ENCODE results near the gene FAM151A. TPM values are rescaled to one million over a fixed set of nuclear protein-coding genes. Genes with fewer than 3 reads are reported as not detected.

FAM151A gene
- polyA plus RNA-seq, 3 donors = not detected

DNA sequence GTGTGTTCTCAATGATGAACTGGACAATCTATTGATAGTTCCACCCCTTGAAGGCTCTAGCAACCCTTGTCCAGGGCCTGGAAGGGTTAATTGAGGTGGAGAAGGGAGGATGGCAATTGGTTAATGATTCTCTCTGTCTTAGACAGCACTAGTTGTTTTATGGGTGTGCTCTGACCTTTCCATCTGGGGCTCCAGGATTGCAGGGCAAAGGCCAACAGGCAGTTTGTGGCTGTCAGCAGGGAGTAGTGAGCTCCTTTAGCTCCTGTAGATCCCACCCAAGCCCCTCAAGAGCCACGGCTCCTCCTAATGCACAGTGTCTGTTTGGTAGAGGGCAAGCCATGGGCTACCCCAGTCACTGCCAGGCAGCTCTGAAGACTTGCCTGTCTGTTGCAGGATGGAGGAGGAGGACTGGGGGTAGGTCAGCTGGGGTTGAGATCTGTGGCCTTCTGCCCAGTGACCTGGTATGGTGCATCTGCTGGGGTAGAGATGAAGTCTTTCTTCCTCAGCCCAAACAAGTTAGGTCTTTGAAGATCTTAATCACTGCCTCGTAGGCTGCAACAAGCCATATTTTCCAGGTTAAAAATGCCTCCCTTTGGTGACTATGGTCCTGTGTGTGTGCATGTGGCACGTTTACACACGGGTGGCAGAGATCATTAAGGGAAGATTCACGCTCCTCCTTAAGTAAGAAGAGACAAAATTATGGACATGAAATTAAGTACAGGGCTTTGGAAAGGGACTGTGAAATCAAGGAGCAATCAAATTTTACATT, 26.0 kb upstream of the FAM151A start:
- Mint-ChIP-seq H3K27me3 (ENCODE audit: low read depth in 3 of 3) (peaks cover 0 to 2% (median 2%) of the 10 kb centered on the region in 3 donors), H3K4me3 (no peak overlapping the region), H3K9me3 (peaks cover under 1 to 9% (median 5%) of the 10 kb centered on the region in 7 donors), H3K27ac (no peak overlapping the region), H3K36me3 (no peaks in the 10 kb centered on the region), H3K4me1 (peaks cover 25% of the 10 kb centered on the region)
- Histone ChIP-seq H3K27me3 (ENCODE audit: control insufficient read depth in 2 of 2, insufficient read depth in 2 of 2, low read length in 2 of 2) (no peaks in the 10 kb centered on the region), H3K9me3 (replicated peaks in 1 of 2; ENCODE audit: control insufficient read depth in 1 of 2, insufficient read depth in 1 of 2, low read length in 2 of 2) (peaks cover under 1 to 11% of the 10 kb centered on the region in 2 donors), H3K4me3 (replicated peaks in 1 of 3; ENCODE audit: low read depth in 2 of 3, low read length in 3 of 3) (no peak overlapping the region), H4K20me1 (ENCODE audit: insufficient read depth, low read length) (no peaks in the 10 kb centered on the region), H3K9ac (ENCODE audit: insufficient read depth, low read length, poor library complexity, severe bottlenecking) (no peak overlapping the region), H3K36me3 (replicated peaks in 1 of 2; ENCODE audit: control insufficient read depth in 1 of 2, insufficient read depth in 2 of 2, low read length in 2 of 2) (no peaks in the 10 kb centered on the region), H3K79me2 (ENCODE audit: insufficient read depth, low read length) (no peaks in the 10 kb centered on the region), H3K27ac (ENCODE audit: low read depth in 1 of 2, low read length in 2 of 2) (no peak overlapping the region), H3K4me2 (replicated peaks; ENCODE audit: extremely low read depth, low read length, poor library complexity, severe bottlenecking) (no peak overlapping the region), H2AFZ (ENCODE audit: insufficient read depth, low read depth, low read length, poor library complexity, severe bottlenecking) (no peak overlapping the region), H3K4me1 (ENCODE audit: control insufficient read depth in 1 of 2, insufficient read depth in 2 of 2, low read length in 2 of 2) (peaks cover 19 to 20% of the 10 kb centered on the region in 2 donors)
- intact Hi-C loops (cut with micrococcal nuclease) = no loop called here
- TF ChIP-seq, protein P1, sequence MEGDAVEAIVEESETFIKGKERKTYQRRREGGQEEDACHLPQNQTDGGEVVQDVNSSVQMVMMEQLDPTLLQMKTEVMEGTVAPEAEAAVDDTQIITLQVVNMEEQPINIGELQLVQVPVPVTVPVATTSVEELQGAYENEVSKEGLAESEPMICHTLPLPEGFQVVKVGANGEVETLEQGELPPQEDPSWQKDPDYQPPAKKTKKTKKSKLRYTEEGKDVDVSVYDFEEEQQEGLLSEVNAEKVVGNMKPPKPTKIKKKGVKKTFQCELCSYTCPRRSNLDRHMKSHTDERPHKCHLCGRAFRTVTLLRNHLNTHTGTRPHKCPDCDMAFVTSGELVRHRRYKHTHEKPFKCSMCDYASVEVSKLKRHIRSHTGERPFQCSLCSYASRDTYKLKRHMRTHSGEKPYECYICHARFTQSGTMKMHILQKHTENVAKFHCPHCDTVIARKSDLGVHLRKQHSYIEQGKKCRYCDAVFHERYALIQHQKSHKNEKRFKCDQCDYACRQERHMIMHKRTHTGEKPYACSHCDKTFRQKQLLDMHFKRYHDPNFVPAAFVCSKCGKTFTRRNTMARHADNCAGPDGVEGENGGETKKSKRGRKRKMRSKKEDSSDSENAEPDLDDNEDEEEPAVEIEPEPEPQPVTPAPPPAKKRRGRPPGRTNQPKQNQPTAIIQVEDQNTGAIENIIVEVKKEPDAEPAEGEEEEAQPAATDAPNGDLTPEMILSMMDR (IDR thresholded peaks at IDR 0.05) = no peak
- no peak for DNase-seq
- whole genome bisulfite sequencing (ENCODE audit: insufficient coverage) = 100% methylated on average over 3 of the region's 5 CpGs

DNA sequence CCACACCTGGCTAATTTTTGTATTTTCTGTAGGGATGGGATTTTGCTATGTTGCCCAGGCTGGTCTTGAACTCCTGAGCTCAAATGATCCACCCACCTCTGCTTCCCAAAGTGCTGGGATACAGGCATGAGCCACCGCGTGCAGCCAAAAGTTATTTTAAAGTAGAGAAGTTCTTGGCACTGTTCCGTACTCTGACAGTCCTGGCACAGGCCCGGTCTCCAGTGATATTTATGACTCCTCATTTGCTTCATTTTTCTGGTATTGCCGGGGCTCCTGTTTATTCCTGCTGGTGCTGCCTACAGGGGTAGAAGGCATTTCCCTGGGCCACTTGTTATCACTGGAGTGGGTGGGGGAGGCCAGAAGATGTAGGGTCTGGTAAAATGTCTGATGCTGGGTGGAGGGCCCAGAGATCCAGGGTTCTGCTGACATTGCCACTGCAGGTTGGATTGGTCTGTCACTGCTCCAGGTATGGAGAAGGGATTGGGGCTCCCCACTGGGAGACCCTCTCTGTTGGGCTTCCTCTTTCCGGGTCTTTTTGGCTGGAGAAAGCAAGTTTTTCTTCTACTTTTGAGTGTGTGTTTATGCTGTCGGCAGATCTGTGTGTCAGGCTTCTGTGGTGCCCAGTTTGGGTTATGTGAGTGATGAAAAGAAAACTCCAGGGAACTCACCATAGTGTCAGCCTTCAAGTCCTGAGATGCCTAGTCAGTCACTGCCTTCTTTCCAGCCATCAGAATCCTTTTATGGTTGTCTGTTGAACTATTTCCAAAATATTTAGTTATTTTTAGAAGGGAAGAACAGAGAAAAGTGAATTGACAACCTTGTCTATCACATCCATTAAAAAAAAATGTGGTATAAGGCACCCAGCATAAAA, 22.7 kb upstream of the FAM151A start:
- Histone ChIP-seq H3K27ac (ENCODE audit: low read depth in 1 of 2, low read length in 2 of 2) (no peak overlapping the region), H3K4me3 (replicated peaks in 1 of 3; ENCODE audit: low read depth in 2 of 3, low read length in 3 of 3) (no peak overlapping the region), H3K9ac (ENCODE audit: insufficient read depth, low read length, poor library complexity, severe bottlenecking) (no peak overlapping the region), H3K27me3 (ENCODE audit: control insufficient read depth in 2 of 2, insufficient read depth in 2 of 2, low read length in 2 of 2) (no peaks in the 10 kb centered on the region), H3K4me2 (replicated peaks; ENCODE audit: extremely low read depth, low read length, poor library complexity, severe bottlenecking) (no peak overlapping the region), H4K20me1 (ENCODE audit: insufficient read depth, low read length) (no peaks in the 10 kb centered on the region), H3K9me3 (replicated peaks in 1 of 2; ENCODE audit: control insufficient read depth in 1 of 2, insufficient read depth in 1 of 2, low read length in 2 of 2) (peaks cover 16 to 25% of the 10 kb centered on the region in 2 donors), H3K4me1 (ENCODE audit: control insufficient read depth in 1 of 2, insufficient read depth in 2 of 2, low read length in 2 of 2) (peaks cover under 1% of the 10 kb centered on the region in 2 donors), H3K36me3 (replicated peaks in 1 of 2; ENCODE audit: control insufficient read depth in 1 of 2, insufficient read depth in 2 of 2, low read length in 2 of 2) (no peaks in the 10 kb centered on the region), H2AFZ (ENCODE audit: insufficient read depth, low read depth, low read length, poor library complexity, severe bottlenecking) (no peak overlapping the region), H3K79me2 (ENCODE audit: insufficient read depth, low read length) (no peaks in the 10 kb centered on the region)
- H3K4me1 Mint-ChIP-seq = peaks cover 5% of the 10 kb centered on the region
- intact Hi-C loops (cut with micrococcal nuclease) = no loop called here
- 100% methylated on average over 4 of the region's 7 CpGs for WGBS (ENCODE audit: insufficient coverage)
- DNase-seq = no peak
- TF ChIP-seq, protein P1 (IDR thresholded peaks at IDR 0.05) = no peak
- no peak overlapping the region for H3K4me3 Mint-ChIP-seq
- no peaks in the 10 kb centered on the region for H3K36me3 Mint-ChIP-seq
- no peak overlapping the region for H3K27ac Mint-ChIP-seq
- peaks cover 10 to 25% (median 20%) of the 10 kb centered on the region in 7 donors for H3K9me3 Mint-ChIP-seq
- peaks cover 0 to 2% (median 2%) of the 10 kb centered on the region in 3 donors for H3K27me3 Mint-ChIP-seq (ENCODE audit: low read depth in 3 of 3)
